Measurements from ENCODE around the gene NIPSNAP2. TPM values are rescaled to one million over a fixed set of nuclear protein-coding genes. Genes with fewer than 3 reads are reported as not detected.

NIPSNAP2 gene
- total RNA-seq, 1 experiment from 2014 or later, result 62.4 TPM

DNA sequence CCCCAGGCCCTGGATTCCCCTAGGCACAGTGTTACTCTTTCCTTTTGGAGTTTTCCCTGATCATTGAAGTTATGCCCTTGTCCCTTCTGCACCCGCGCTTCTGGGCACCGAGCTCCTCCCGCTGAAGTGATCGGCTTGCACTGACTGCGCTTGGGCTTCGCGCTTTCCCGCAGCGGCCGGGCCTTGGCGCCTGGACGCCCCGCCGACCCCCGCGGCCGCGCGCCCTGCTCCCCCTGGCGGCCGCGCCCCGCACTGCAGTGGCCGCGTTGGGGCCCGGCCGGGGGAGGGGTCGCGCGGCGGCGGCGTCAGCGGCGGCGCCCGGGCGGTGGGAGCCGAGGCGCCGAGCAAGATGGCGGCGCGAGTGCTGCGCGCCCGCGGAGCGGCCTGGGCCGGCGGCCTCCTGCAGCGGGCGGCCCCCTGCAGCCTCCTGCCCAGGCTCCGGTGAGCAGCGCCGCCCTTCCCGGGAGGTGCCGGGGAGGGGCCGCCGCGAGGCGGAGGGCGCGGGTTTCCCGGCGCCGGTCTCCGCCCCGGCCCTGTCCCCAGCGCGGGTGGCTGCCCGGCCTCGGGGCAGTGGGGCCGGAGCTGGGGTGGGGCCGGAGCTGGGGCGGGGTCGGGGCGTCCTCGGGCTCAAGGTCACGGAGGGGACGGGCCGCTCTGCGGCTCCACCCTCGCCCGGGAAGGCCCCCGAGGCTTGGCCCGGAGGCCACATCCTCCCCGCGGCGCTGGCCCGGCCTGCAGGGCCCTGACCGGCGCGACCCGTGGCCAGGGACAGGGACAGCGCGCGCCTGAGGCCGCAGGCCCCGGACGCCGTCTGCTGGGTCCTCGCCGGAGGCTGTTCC lies at the start of gene NIPSNAP2 (continued):
- TF ChIP-seq, protein P1, sequence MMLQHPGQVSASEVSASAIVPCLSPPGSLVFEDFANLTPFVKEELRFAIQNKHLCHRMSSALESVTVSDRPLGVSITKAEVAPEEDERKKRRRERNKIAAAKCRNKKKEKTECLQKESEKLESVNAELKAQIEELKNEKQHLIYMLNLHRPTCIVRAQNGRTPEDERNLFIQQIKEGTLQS (IDR thresholded peaks at IDR 0.05), result no peak
- TF ChIP-seq RAD21 (IDR thresholded peaks at IDR 0.05; ENCODE audit: low read depth) (peak; percentile 33), SIN3A (IDR thresholded peaks at IDR 0.05; ENCODE audit: low read depth) (no peak), FOSL1 (IDR thresholded peaks at IDR 0.05; ENCODE audit: low read depth) (no peak), ZNF274 (IDR thresholded peaks at IDR 0.05; ENCODE audit: low read depth, low read length) (no peak), POLR2AphosphoS5 (IDR thresholded peaks at IDR 0.05; ENCODE audit: low read depth, low read length) (peak; percentile 67)

DNA sequence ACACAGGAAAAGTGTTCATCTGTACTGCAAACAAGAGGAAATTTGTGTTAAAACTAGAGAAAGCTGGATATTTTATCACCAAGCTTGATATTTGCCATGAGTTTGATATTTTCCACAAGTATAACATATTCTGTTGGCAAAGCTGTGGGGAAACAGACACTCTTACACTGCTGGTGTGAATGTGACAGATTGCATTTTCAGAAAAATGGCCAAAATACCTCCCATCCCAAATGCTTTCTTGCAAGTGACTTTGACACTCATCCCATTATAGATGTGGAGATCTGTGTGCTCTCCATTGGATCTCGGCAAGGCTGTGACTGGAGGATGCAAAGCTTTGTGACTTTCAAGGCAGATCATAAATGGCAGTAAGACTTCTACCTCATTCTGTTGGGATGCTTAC lies 46.6 kb upstream of the NIPSNAP2 start:
- Histone ChIP-seq H3K27ac (ENCODE audit: low read depth, low read length) (no peak overlapping the region), H3K4me1 (ENCODE audit: control insufficient read depth in 1 of 2, insufficient read depth in 2 of 2, low read length in 2 of 2) (no peaks in the 10 kb centered on the region), H3K9me3 (ENCODE audit: control insufficient read depth in 1 of 2, insufficient read depth in 1 of 2, low read depth in 1 of 2, low read length in 2 of 2) (no peaks in the 10 kb centered on the region), H3K9me2 (ENCODE audit: insufficient read depth) (no peaks in the 10 kb centered on the region), H3K36me3 (ENCODE audit: control insufficient read depth in 1 of 2, insufficient read depth in 2 of 2, low read length in 2 of 2) (no peaks in the 10 kb centered on the region), H2AFZ (ENCODE audit: low read depth, low read length, poor library complexity, severe bottlenecking) (no peak overlapping the region), H3K4me2 (ENCODE audit: low read length) (no peak overlapping the region), H3K27me3 (ENCODE audit: insufficient read depth, low read length) (no peaks in the 10 kb centered on the region), H4K20me1 (ENCODE audit: insufficient read depth) (no peaks in the 10 kb centered on the region), H3K79me2 (ENCODE audit: insufficient read depth, low read length) (no peaks in the 10 kb centered on the region), H3K9ac (ENCODE audit: low read length) (no peak overlapping the region), H3K4me3 (replicated peaks in 1 of 2; ENCODE audit: low read depth in 1 of 2, low read length in 2 of 2) (no peak overlapping the region)
- ChIA-PET CTCF (no interaction called here), POLR2A (no interaction called here), RAD21 (ENCODE audit: low non-redundant PET in 1 of 2, low total read pairs in 2 of 2, uncharacterized antibody in 2 of 2, unreplicated experiment in 2 of 2) (no interaction called here)
- intact Hi-C loops (cut with micrococcal nuclease), result no loop called here
- DNase-seq (ENCODE audit: low read depth, low spot score) (no peak), ATAC-seq (no peak)
- no peak for TF ChIP-seq RAD21 (IDR thresholded peaks at IDR 0.05; ENCODE audit: low read depth)
- TF ChIP-seq, protein P2, sequence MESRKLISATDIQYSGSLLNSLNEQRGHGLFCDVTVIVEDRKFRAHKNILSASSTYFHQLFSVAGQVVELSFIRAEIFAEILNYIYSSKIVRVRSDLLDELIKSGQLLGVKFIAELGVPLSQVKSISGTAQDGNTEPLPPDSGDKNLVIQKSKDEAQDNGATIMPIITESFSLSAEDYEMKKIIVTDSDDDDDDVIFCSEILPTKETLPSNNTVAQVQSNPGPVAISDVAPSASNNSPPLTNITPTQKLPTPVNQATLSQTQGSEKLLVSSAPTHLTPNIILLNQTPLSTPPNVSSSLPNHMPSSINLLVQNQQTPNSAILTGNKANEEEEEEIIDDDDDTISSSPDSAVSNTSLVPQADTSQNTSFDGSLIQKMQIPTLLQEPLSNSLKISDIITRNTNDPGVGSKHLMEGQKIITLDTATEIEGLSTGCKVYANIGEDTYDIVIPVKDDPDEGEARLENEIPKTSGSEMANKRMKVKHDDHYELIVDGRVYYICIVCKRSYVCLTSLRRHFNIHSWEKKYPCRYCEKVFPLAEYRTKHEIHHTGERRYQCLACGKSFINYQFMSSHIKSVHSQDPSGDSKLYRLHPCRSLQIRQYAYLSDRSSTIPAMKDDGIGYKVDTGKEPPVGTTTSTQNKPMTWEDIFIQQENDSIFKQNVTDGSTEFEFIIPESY (IDR thresholded peaks at IDR 0.05; ENCODE audit: extremely low read depth, insufficient replicate concordance, low read length), result no peak
- no peak for TF ChIP-seq SP1 (IDR thresholded peaks at IDR 0.05; ENCODE audit: low read depth)
- TF ChIP-seq EZH2phosphoT487 (IDR thresholded peaks at IDR 0.05; ENCODE audit: borderline replicate concordance), result no peak
- TF ChIP-seq ZFX (IDR thresholded peaks at IDR 0.05), result no peak
- no TSS peak for BruUV-seq (replicated peaks)

All from HCT116 (cell line).